Upper lobe of left lung (tissue), 4 donors: ENCODE results near the gene ADGRV1.

ENCODE experiments used
- EP300 ChIP-seq, 4 donors: sonication (generic); formaldehyde crosslinking; IDR thresholded peaks; one replicate each; pipeline ENCODE4 v1.5.1; 2017; ENCODE audit warnings: antibody characterized with exemption in 4 of 4, control low read depth in 2 of 4
- POLR2A ChIP-seq, 4 donors: fragments of 450-650 bp; IDR thresholded peaks; one replicate each; pipeline ENCODE4 v1.5.1; 2016 to 2017; ENCODE audit warnings: antibody characterized with exemption in 4 of 4, mild to moderate bottlenecking in 2 of 4
- TF ChIP-seq, protein P1 (sequence below), 6 experiments: fragments of 450-650 bp in 4 of 6; fragments of 200-600 bp in 2 of 6; sonication (generic) in 2 of 6; IDR thresholded peaks; one replicate each; pipeline ENCODE4 v1.5.1; 2016 to 2019; ENCODE audit warnings: antibody characterized with exemption in 6 of 6

DNA sequence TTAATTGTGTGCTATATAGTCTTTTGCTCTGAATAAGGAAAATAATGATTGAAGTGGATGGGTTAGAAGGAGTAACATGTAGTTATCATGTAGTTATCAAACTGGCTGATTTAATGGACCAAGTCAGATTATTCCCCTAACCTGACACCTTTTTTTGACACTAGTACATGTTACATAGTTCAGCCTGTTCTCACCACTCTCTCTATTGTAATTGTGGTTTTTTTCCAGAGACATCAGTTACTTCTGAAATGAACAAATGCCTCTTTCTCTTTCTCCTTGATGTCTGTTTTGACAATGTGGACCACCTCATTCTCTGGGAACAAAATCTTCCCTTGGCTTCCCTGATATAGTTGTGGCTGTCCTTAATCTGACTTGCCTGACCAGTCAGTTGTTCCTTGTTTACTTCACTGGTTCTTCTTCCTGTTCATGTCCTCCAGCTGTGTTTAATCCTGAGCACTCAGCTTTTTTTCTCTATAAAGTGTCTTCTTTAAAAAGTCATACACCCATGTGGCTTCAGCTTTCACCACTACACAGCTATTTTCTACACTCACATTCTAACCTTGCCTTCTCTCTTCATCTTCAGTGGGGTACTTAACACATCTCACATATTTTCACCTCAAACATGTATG is 581.1 kb downstream of the ADGRV1 start:
- TF ChIP-seq, protein P1, sequence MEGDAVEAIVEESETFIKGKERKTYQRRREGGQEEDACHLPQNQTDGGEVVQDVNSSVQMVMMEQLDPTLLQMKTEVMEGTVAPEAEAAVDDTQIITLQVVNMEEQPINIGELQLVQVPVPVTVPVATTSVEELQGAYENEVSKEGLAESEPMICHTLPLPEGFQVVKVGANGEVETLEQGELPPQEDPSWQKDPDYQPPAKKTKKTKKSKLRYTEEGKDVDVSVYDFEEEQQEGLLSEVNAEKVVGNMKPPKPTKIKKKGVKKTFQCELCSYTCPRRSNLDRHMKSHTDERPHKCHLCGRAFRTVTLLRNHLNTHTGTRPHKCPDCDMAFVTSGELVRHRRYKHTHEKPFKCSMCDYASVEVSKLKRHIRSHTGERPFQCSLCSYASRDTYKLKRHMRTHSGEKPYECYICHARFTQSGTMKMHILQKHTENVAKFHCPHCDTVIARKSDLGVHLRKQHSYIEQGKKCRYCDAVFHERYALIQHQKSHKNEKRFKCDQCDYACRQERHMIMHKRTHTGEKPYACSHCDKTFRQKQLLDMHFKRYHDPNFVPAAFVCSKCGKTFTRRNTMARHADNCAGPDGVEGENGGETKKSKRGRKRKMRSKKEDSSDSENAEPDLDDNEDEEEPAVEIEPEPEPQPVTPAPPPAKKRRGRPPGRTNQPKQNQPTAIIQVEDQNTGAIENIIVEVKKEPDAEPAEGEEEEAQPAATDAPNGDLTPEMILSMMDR (IDR thresholded peaks at IDR 0.05), result no peak
- no peak for TF ChIP-seq POLR2A (IDR thresholded peaks at IDR 0.05)
- TF ChIP-seq EP300 (IDR thresholded peaks at IDR 0.05), result no peak
